HepG2 (cell line): ENCODE data around the gene GPS2. TPM values are rescaled to one million over a fixed set of nuclear protein-coding genes. Genes with fewer than 3 reads are reported as not detected.

Experiments
- BCL6 ChIP-seq: IDR thresholded peaks from 2 replicates; pipeline ENCODE4 v1.6.1; 2016; ENCODE audit warnings: missing genetic modification reagents, missing compliant biosample characterization
- CC2D1A ChIP-seq: sonication (generic); formaldehyde crosslinking; IDR thresholded peaks from 2 replicates; pipeline ENCODE4 v1.8.1; 2023; ENCODE audit warnings: mild to moderate bottlenecking, missing genetic modification reagents
- DRAP1 ChIP-seq: IDR thresholded peaks from 2 replicates; pipeline ENCODE4 v1.6.1; 2016; ENCODE audit warnings: missing genetic modification reagents, missing compliant biosample characterization
- FOXO4 ChIP-seq: sonication (generic); formaldehyde crosslinking; conservative IDR thresholded peaks from 2 replicates; pipeline ENCODE4 v1.8.1; 2023; ENCODE audit warnings: missing genetic modification reagents
- GRHL1 ChIP-seq: sonication (generic); formaldehyde crosslinking; conservative IDR thresholded peaks from 2 replicates; pipeline ENCODE4 v1.8.0; 2022; ENCODE audit warnings: missing genetic modification reagents
- JUND ChIP-seq: sonication (generic); formaldehyde crosslinking; IDR thresholded peaks from 2 replicates; pipeline ENCODE4 v1.8.0; 2022; ENCODE audit warnings: mild to moderate bottlenecking, missing genetic modification reagents
- NR3C1 ChIP-seq: sonication (generic); formaldehyde crosslinking; IDR thresholded peaks from 2 replicates; pipeline ENCODE4 v1.4.0; 2020; ENCODE audit warnings: missing genetic modification reagents
- RFXAP ChIP-seq: sonication (generic); formaldehyde crosslinking; IDR thresholded peaks from 2 replicates; pipeline ENCODE4 v1.4.0; 2020; ENCODE audit warnings: missing genetic modification reagents, borderline replicate concordance
- SIN3B ChIP-seq: fragments of 150-350 bp; IDR thresholded peaks from 2 replicates; pipeline ENCODE4 v1.6.1; 2014; ENCODE audit warnings: low read length
- SKIL ChIP-seq: sonication (generic); formaldehyde crosslinking; IDR thresholded peaks from 2 replicates; pipeline ENCODE4 v1.8.0; 2022; ENCODE audit warnings: missing genetic modification reagents, mild to moderate bottlenecking, moderate library complexity, borderline replicate concordance
- ZBTB37 ChIP-seq: sonication (generic); formaldehyde crosslinking; IDR thresholded peaks from 2 replicates; pipeline ENCODE4 v1.4.0; 2020; ENCODE audit warnings: mild to moderate bottlenecking, missing genetic modification reagents
- ZNF333 ChIP-seq: sonication (generic); formaldehyde crosslinking; IDR thresholded peaks from 2 replicates; pipeline ENCODE4 v1.4.0; 2020; ENCODE audit warnings: mild to moderate bottlenecking, missing genetic modification reagents, borderline replicate concordance
- ZNF382 ChIP-seq: sonication (generic); formaldehyde crosslinking; IDR thresholded peaks from 2 replicates; pipeline ENCODE4 v1.5.0; 2020; ENCODE audit warnings: missing genetic modification reagents, mild to moderate bottlenecking, borderline replicate concordance
- ZNF441 ChIP-seq: sonication (generic); formaldehyde crosslinking; IDR thresholded peaks from 2 replicates; pipeline ENCODE4 v1.7.0; 2021; ENCODE audit warnings: missing genetic modification reagents, borderline replicate concordance
- ZNF512B ChIP-seq: sonication (generic); formaldehyde crosslinking; IDR thresholded peaks from 2 replicates; pipeline ENCODE4 v1.5.1; 2020; ENCODE audit warnings: missing genetic modification reagents, mild to moderate bottlenecking, borderline replicate concordance
- ZXDC ChIP-seq: sonication (generic); formaldehyde crosslinking; IDR thresholded peaks from 2 replicates; pipeline ENCODE4 v1.5.0; 2020; ENCODE audit warnings: mild to moderate bottlenecking, missing genetic modification reagents
- polyA plus RNA-seq, 8 experiments: library from polyadenylated mRNA; depleted of rRNA in 3 of 8; stranded (reverse) in 7 of 8; unstranded in 1 of 8; fragments of >200 nt; fragmentation: Illumina TruSeq in 4 of 8; extraction: Trizol in 4 of 8; gene quantifications; 2 replicates each; pipeline versions ENCODE4 v1.2.1 to v1.2.3, GENCODE V29; 2011 to 2016; ENCODE audit warnings: low read depth in 4 of 8, missing spikeins in 1 of 8, mixed read lengths in 1 of 8; ENCODE audit not compliant: insufficient read depth in 1 of 8
- total RNA-seq, 5 experiments: library from RNA; depleted of rRNA; stranded (reverse); fragments of >200 nt; fragmentation: Illumina TruSeq; extraction: Trizol; gene quantifications; 2 replicates each; pipeline ENCODE4 v1.2.3, GENCODE V29; 2016; ENCODE audit warnings: low read depth in 1 of 5

Gene GPS2
- total and polyA plus RNA-seq, 2 of the 13 experiments (the other 11 are each of a cell fraction or from before 2014, with no cell fraction given): 58.0 to 59.4 TPM

- TF ChIP-seq ZNF512B (CRISPR knock-in tag) (no peak), GRHL1 (CRISPR knock-in tag) (no peak), NR3C1 (CRISPR knock-in tag) (no peak), RFXAP (CRISPR knock-in tag) (no peak; the same call in 1 of the 2 replicates), SKIL (no peak), ZNF441 (CRISPR knock-in tag) (no peak), ZBTB37 (CRISPR knock-in tag) (no peak), ZNF333 (CRISPR knock-in tag) (no peak), DRAP1 (CRISPR knock-in tag) (no peak), ZXDC (CRISPR knock-in tag) (no peak; the same call in 1 of the 2 replicates), BCL6 (CRISPR knock-in tag) (0 out of 2 replicates have a peak, but pooled peaks have one; percentile 7), ZNF382 (CRISPR knock-in tag) (no peak), CC2D1A (CRISPR knock-in tag) (no peak), JUND (CRISPR knock-in tag) (no peak), SIN3B (no peak), FOXO4 (no peak)
These were observed 34.6 kb downstream of the GPS2 start (continued) for GRCh38 chr17:7280519-7281073.
